ENCODE measurements around the gene ZBTB46. TPM values are rescaled to one million over a fixed set of nuclear protein-coding genes. Genes with fewer than 3 reads are reported as not detected.

Gene ZBTB46
- total and polyA plus RNA-seq, 10 of the 15 experiments (the other 5 are each of a cell fraction or from before 2014, with no cell fraction given): 0.15 to 0.92 (median 0.34) TPM

DNA sequence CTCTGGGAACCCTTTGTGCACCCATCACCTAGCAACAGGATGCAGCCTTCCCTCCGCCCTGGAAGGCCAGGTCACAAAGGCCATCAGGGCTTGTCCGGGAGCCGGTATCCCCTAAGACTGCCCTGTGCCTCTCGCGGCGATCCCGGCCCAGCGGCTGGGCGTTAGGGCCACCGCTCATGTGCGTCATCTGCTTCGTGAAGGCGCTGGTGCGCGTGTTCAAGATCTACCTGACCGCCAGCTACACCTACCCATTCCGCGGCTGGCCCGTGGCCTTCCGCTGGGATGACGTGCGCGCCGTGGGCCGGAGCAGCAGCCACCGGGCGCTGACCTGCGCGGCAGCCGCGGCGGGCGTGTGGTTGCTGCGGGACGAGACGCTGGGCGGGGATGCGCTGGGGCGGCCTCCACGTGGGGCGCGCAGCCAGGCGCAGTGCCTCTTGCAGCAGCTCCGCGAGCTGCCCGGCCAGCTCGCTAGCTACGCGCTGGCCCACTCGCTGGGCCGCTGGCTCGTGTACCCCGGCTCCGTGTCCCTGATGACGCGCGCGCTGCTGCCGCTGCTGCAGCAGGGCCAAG is 30.4 kb upstream of the ZBTB46 start, which contains the start of gene ABHD16B (continued):
- TF ChIP-seq SRF (IDR thresholded peaks at IDR 0.05; ENCODE audit: low read depth in 2 of 2, low read length in 2 of 2): no peak

DNA sequence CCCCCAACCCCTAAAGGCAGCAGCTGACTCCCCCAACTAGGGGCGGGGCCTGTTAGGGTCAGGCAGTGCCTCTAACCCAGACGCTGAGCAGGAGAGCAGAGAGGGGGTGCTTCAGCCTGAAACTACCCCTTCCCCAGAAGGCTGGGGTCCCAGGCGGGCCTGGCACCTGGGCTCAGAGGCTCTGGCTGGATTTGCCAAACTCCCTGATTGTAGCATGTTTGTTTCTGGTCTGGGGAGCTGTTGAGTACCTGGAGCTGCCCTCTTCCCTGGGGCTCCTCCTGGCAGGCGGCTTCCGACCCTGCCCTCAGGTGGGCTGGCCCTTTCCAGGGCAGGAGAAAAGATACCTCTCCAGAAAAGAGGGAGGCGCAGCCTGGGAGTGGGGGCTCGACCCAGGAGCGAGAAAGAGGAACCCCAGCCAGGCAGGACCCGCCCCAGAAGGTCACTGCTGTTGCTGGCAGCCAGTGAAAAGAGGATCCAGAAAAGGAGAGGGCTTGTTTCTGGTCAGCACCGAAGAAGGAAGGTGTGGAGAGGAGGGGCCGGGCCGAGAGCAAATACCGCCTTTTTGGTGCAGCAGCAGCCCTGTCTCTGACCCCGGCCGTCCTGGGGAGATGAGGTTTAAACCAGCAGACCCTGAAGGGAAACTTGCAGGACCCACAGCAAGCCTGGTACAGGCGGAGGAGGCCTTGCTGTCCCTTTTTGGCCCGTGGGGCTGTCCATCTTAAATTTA is 29.4 kb upstream of the ZBTB46 start:
- FAIRE-seq: no peak
- Histone ChIP-seq H3K27ac (ENCODE audit: control insufficient read depth, insufficient read depth) (no peak overlapping the region), H2AFZ (ENCODE audit: control insufficient read depth, low read depth, low read length) (no peak overlapping the region), H4K20me1 (ENCODE audit: control insufficient read depth, insufficient read depth) (no peaks in the 10 kb centered on the region), H3K79me2 (ENCODE audit: control insufficient read depth, insufficient read depth, low read length) (peaks cover 19% of the 10 kb centered on the region), H3K36me3 (ENCODE audit: control insufficient read depth in 2 of 2, insufficient read depth in 2 of 2, low read length in 1 of 2) (peaks cover 0 to 4% of the 10 kb centered on the region in 2 experiments; a peak in 3 of 4 replicates), H3K4me3 (no peak overlapping the region), H3K4me1 (ENCODE audit: control insufficient read depth, insufficient read depth, low read length) (peaks cover 25% of the 10 kb centered on the region), H3K27me3 (replicated peaks in 1 of 2; ENCODE audit: control insufficient read depth in 2 of 2, insufficient read depth in 2 of 2, low read length in 1 of 2) (no peaks in the 10 kb centered on the region), H3K9ac (ENCODE audit: control insufficient read depth, insufficient read depth, low read length) (no peak overlapping the region), H3K4me2 (ENCODE audit: control insufficient read depth, insufficient read depth) (no peak overlapping the region), H3K9me3 (replicated peaks; ENCODE audit: control insufficient read depth, insufficient read depth, low read length) (no peaks in the 10 kb centered on the region)
- ChIA-PET SMC1A (ENCODE audit: uncharacterized antibody, unreplicated experiment) (no interaction called here), POLR2A (no interaction called here), CTCF (no interaction called here), RAD21 (ENCODE audit: unreplicated experiment) (no interaction called here)
- 76% methylated on average over 16 of the region's 17 CpGs for WGBS (ENCODE audit: insufficient coverage, insufficient replicate concordance, low lambda C conversion rate, missing lambda C conversion rate)
- intact Hi-C loops (cut with micrococcal nuclease; ENCODE audit: unreplicated experiment) (loop anchor here (10.0 kb wide), 1 partner anchor 194 kb away; no protein-coding TSS in a partner anchor), in situ Hi-C loops (cut with MboI) (no loop called here)
- ATAC-seq: no peak
- no TSS peak for BruUV-seq (replicated peaks)
- no peak for DNase-seq (ENCODE audit: low read depth, low spot score)
- TF ChIP-seq, protein P1, sequence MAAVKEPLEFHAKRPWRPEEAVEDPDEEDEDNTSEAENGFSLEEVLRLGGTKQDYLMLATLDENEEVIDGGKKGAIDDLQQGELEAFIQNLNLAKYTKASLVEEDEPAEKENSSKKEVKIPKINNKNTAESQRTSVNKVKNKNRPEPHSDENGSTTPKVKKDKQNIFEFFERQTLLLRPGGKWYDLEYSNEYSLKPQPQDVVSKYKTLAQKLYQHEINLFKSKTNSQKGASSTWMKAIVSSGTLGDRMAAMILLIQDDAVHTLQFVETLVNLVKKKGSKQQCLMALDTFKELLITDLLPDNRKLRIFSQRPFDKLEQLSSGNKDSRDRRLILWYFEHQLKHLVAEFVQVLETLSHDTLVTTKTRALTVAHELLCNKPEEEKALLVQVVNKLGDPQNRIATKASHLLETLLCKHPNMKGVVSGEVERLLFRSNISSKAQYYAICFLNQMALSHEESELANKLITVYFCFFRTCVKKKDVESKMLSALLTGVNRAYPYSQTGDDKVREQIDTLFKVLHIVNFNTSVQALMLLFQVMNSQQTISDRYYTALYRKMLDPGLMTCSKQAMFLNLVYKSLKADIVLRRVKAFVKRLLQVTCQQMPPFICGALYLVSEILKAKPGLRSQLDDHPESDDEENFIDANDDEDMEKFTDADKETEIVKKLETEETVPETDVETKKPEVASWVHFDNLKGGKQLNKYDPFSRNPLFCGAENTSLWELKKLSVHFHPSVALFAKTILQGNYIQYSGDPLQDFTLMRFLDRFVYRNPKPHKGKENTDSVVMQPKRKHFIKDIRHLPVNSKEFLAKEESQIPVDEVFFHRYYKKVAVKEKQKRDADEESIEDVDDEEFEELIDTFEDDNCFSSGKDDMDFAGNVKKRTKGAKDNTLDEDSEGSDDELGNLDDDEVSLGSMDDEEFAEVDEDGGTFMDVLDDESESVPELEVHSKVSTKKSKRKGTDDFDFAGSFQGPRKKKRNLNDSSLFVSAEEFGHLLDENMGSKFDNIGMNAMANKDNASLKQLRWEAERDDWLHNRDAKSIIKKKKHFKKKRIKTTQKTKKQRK (IDR thresholded peaks at IDR 0.05; ENCODE audit: low read depth, low read length): no peak
- TF ChIP-seq, protein P2, sequence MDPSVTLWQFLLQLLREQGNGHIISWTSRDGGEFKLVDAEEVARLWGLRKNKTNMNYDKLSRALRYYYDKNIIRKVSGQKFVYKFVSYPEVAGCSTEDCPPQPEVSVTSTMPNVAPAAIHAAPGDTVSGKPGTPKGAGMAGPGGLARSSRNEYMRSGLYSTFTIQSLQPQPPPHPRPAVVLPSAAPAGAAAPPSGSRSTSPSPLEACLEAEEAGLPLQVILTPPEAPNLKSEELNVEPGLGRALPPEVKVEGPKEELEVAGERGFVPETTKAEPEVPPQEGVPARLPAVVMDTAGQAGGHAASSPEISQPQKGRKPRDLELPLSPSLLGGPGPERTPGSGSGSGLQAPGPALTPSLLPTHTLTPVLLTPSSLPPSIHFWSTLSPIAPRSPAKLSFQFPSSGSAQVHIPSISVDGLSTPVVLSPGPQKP (IDR thresholded peaks at IDR 0.05; ENCODE audit: low read depth, low read length): no peak
- TF ChIP-seq SREBF2 (IDR thresholded peaks at IDR 0.05; ENCODE audit: low read length): no peak
- no peak for TF ChIP-seq IKZF2 (IDR thresholded peaks at IDR 0.05)
- TF ChIP-seq, protein P3, sequence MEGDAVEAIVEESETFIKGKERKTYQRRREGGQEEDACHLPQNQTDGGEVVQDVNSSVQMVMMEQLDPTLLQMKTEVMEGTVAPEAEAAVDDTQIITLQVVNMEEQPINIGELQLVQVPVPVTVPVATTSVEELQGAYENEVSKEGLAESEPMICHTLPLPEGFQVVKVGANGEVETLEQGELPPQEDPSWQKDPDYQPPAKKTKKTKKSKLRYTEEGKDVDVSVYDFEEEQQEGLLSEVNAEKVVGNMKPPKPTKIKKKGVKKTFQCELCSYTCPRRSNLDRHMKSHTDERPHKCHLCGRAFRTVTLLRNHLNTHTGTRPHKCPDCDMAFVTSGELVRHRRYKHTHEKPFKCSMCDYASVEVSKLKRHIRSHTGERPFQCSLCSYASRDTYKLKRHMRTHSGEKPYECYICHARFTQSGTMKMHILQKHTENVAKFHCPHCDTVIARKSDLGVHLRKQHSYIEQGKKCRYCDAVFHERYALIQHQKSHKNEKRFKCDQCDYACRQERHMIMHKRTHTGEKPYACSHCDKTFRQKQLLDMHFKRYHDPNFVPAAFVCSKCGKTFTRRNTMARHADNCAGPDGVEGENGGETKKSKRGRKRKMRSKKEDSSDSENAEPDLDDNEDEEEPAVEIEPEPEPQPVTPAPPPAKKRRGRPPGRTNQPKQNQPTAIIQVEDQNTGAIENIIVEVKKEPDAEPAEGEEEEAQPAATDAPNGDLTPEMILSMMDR (IDR thresholded peaks at IDR 0.05 in 2 of 3, conservative IDR thresholded peaks at IDR 0.05 in 1 of 3; ENCODE audit: control insufficient read depth in 2 of 3, extremely low read depth in 1 of 3, insufficient read depth in 1 of 3, low read depth in 3 of 3, low read length in 3 of 3): no peak
- TF ChIP-seq, protein P4, sequence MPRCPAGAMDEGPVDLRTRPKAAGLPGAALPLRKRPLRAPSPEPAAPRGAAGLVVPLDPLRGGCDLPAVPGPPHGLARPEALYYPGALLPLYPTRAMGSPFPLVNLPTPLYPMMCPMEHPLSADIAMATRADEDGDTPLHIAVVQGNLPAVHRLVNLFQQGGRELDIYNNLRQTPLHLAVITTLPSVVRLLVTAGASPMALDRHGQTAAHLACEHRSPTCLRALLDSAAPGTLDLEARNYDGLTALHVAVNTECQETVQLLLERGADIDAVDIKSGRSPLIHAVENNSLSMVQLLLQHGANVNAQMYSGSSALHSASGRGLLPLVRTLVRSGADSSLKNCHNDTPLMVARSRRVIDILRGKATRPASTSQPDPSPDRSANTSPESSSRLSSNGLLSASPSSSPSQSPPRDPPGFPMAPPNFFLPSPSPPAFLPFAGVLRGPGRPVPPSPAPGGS (IDR thresholded peaks at IDR 0.05; ENCODE audit: borderline replicate concordance, insufficient read depth, low read depth, low read length, poor library complexity, severe bottlenecking): no peak
- no peak for TF ChIP-seq NRF1 (conservative IDR thresholded peaks at IDR 0.05; ENCODE audit: low read depth, low read length)

All from GM12878 (cell line).